Measurements from ENCODE around the gene PVRIG.

GRCh38 chr7:100267648-100268047 lies 47.9 kb downstream of the PVRIG start:
- TF ChIP-seq CTCF (IDR thresholded peaks at IDR 0.05; ENCODE audit: insufficient read depth, low read length), result no peak
- no peak for TF ChIP-seq REST (IDR thresholded peaks at IDR 0.05; ENCODE audit: insufficient replicate concordance, low read depth)
- no peak for TF ChIP-seq POLR2AphosphoS5 (IDR thresholded peaks at IDR 0.05; ENCODE audit: low read depth)
- TF ChIP-seq GABPA (IDR thresholded peaks at IDR 0.05; ENCODE audit: low read depth), result no peak
- TF ChIP-seq SPI1 (IDR thresholded peaks at IDR 0.05; ENCODE audit: borderline replicate concordance, low read depth), result no peak

All from HL-60 (cell line).